Ovary (tissue), 9 donors: ENCODE data around the gene METTL13. TPM values are rescaled to one million over a fixed set of nuclear protein-coding genes. Genes with fewer than 3 reads are reported as not detected.

Source experiments
- DNase-seq, 5 donors: peaks; one replicate each; pipeline ENCODE4 v3.0.0-alpha.2; 2019 to 2020
- H3K27ac ChIP-seq, 2 donors: fragments of 200-600 bp; one replicate each; pipeline versions ENCODE4 v1.5.1 to v1.8.0; 2019 to 2022
- H3K27me3 ChIP-seq: fragments of 200-600 bp; one replicate; pipeline ENCODE4 v1.8.0; 2022
- H3K36me3 ChIP-seq: fragments of 200-600 bp; sonication (generic); one replicate; pipeline ENCODE4 v1.5.1; 2019
- H3K4me1 ChIP-seq: one replicate; pipeline ENCODE4 v1.8.1; 2013; ENCODE audit warnings: mild to moderate bottlenecking, moderate library complexity; ENCODE audit not compliant: insufficient read depth
- H3K4me3 ChIP-seq: fragments of 200-600 bp; sonication (generic); one replicate; pipeline ENCODE4 v1.5.1; 2017
- H3K9me3 ChIP-seq, 2 donors: fragments of 200-600 bp in 1 of 2; sonication (generic) in 1 of 2; one replicate each; pipeline versions ENCODE4 v1.5.1 to v1.8.1; 2013 to 2019; ENCODE audit warnings: mild to moderate bottlenecking in 1 of 2, moderate library complexity in 1 of 2
- CTCF ChIP-seq, 3 donors: fragments of 450-650 bp in 2 of 3; fragments of 200-600 bp in 1 of 3; IDR thresholded peaks; one replicate each; pipeline versions ENCODE4 v1.5.1 to v1.8.0; 2016 to 2022; ENCODE audit warnings: antibody characterized with exemption in 3 of 3, mild to moderate bottlenecking in 1 of 3
- EP300 ChIP-seq: sonication (generic); formaldehyde crosslinking; IDR thresholded peaks from one replicate; pipeline ENCODE4 v1.6.1; 2017; ENCODE audit warnings: antibody characterized with exemption
- POLR2A ChIP-seq: fragments of 450-650 bp; IDR thresholded peaks from one replicate; pipeline ENCODE4 v1.6.1; 2017; ENCODE audit warnings: antibody characterized with exemption, mild to moderate bottlenecking, moderate library complexity
- WGBS, 3 donors: extraction: QIAGEN DNeasy Blood & Tissue Kit in 1 of 3; methylation state at CpG; one replicate each; pipeline versions ENCODE4 v1.1.5 to v1.1.7; 2013 to 2017; 5-methylcytosine and 5-hydroxymethylcytosine counted together
- intact Hi-C, 4 donors: fragments of 100-400 bp; cut with DNase I; formaldehyde crosslinking; loops; one replicate each; pipeline versions ENCODE4 v1.11.0 to v1.15.1; 2022 to 2023
- polyA plus RNA-seq, 2 donors: library from polyadenylated mRNA; stranded (reverse); fragments of 200-250 nt in 1 of 2; fragments of 350-450 nt in 1 of 2; fragmentation: Illumina TruSeq in 1 of 2; extraction: RNeasy Lipid Tissue Mini Kit (QIAGEN cat#74804) in 1 of 2; gene quantifications; one replicate each; pipeline ENCODE4 v1.2.3, GENCODE V29; 2013 to 2014
- total RNA-seq, 7 donors: library from RNA; depleted of rRNA in 2 of 7; stranded (reverse); fragments of >200 nt in 2 of 7; fragmentation: NEBNext Ultra II Directional in 3 of 7; extraction: Animal tissue kit (Norgen Biotek cat#: 25700) in 3 of 7; gene quantifications; one replicate each; pipeline versions ENCODE4 v1.1.0 to v1.2.4, GENCODE V29; 2016 to 2023
- donor health status: DM: no; HTN: no; CAD: no; lungs with moderate emphysema.
- donor health status: DM: no; HTN: no; CAD: no.
- donor health status: Bipolar disorder and iron deficiency.
- donor health status: DM: yes; HTN: yes; CAD: no.
- donor health status: DM: no; HTN: no; CAD: no.
- donor health status: DM: yes; HTN: yes; CAD: no.

Gene METTL13
- total and polyA plus RNA-seq, 9 donors = 9.1 to 29.1 (median 19.1) TPM

- H3K36me3 ChIP-seq = no peaks in the 10 kb centered on the region
These were observed 22.1 kb downstream of the METTL13 start for GRCh38 chr1:171803461-171804022.

GRCh38 chr1:171805395-171806115 lies 24.1 kb downstream of the METTL13 start:
- H3K4me3 ChIP-seq = no peak overlapping the region
- no peaks in the 10 kb centered on the region for H3K4me1 ChIP-seq
- H3K36me3 ChIP-seq = no peaks in the 10 kb centered on the region
- H3K27ac ChIP-seq = no peak overlapping the region
- no peak for DNase-seq
- no peaks in the 10 kb centered on the region for H3K27me3 ChIP-seq
- intact Hi-C loops = loop anchor here in 3 of 4 donors (5.0 to 10.0 kb wide), 3 partner anchors 177 to 639 kb away; partner anchors contain the start of gene PIGC (in 1 of the 3)
- no peaks in the 10 kb centered on the region for H3K9me3 ChIP-seq
- TF ChIP-seq POLR2A = no peak
- TF ChIP-seq EP300 = no peak
- no peak for TF ChIP-seq CTCF (IDR thresholded peaks at IDR 0.05)
- 66 to 70% (median 68%) methylated on average over 9 of the region's 9 CpGs for WGBS, 3 donors

More at GRCh38 chr1:171803461-171804022, 22.1 kb downstream of the METTL13 start:
- 94 to 96% (median 95%) methylated on average over 17 of the region's 17 CpGs for WGBS, 3 donors
- intact Hi-C loops = loop anchor here in 3 of 4 donors (2.0 to 10.0 kb wide), 4 partner anchors 179 to 641 kb away; partner anchors contain the start of gene PIGC (in 1 of the 3)
- Histone ChIP-seq H3K27me3 (no peaks in the 10 kb centered on the region), H3K27ac (no peak overlapping the region), H3K4me3 (no peak overlapping the region), H3K9me3 (no peaks in the 10 kb centered on the region), H3K4me1 (no peaks in the 10 kb centered on the region)
- DNase-seq = no peak
- no peak for TF ChIP-seq CTCF (IDR thresholded peaks at IDR 0.05)
- TF ChIP-seq POLR2A = no peak
- TF ChIP-seq EP300 = no peak

- no peaks in the 10 kb centered on the region for H3K27me3 ChIP-seq
- no peak overlapping the region for H3K27ac ChIP-seq
- H3K9me3 ChIP-seq = no peaks in the 10 kb centered on the region
- DNase-seq = no peak
- WGBS, 3 donors = 88 to 94% (median 92%) methylated on average over 4 of the region's 4 CpGs
- no peaks in the 10 kb centered on the region for H3K4me1 ChIP-seq
- no peak overlapping the region for H3K4me3 ChIP-seq
- TF ChIP-seq EP300 (no peak), CTCF (IDR thresholded peaks at IDR 0.05) (no peak), POLR2A (no peak)
- H3K36me3 ChIP-seq = no peaks in the 10 kb centered on the region
- intact Hi-C loops = loop anchor here in 3 of 4 donors (5.0 to 10.0 kb wide), 3 partner anchors 175 to 637 kb away; partner anchors contain the start of gene PIGC (in 1 of the 3)
These were observed 26.1 kb downstream of the METTL13 start for GRCh38 chr1:171807556-171807955.

- Histone ChIP-seq H3K27ac (no peak overlapping the region), H3K9me3 (no peaks in the 10 kb centered on the region), H3K36me3 (no peaks in the 10 kb centered on the region), H3K4me1 (no peaks in the 10 kb centered on the region), H3K27me3 (no peaks in the 10 kb centered on the region), H3K4me3 (no peak overlapping the region)
- WGBS, 3 donors = 82 to 88% (median 85%) methylated on average over 2 of the region's 2 CpGs
- DNase-seq = no peak
- intact Hi-C loops = loop anchor here in 3 of 4 donors (5.0 to 10.0 kb wide), 3 partner anchors 172 to 635 kb away; partner anchors contain the start of gene PIGC (in 1 of the 3)
- no peak for TF ChIP-seq POLR2A
- TF ChIP-seq CTCF (IDR thresholded peaks at IDR 0.05) = no peak
- TF ChIP-seq EP300 = no peak
These were observed 28.4 kb downstream of the METTL13 start for GRCh38 chr1:171809834-171810233.
